ENCODE measurements around the gene TRAPPC4. TPM values are rescaled to one million over a fixed set of nuclear protein-coding genes. Genes with fewer than 3 reads are reported as not detected.
A peak's percentile ranks its signal among the peaks of the same experiment; 100 is the strongest.

TRAPPC4 gene
- polyA plus RNA-seq, 1 of the 3 experiments (the other 2 are of a cell fraction), result 368 TPM

GRCh38 chr11:118998822-118999221, 19.7 kb upstream of the TRAPPC4 start (continued):
- no peak for TF ChIP-seq CTCF (IDR thresholded peaks at IDR 0.05)
- no peak for TF ChIP-seq TEAD4 (IDR thresholded peaks at IDR 0.05; ENCODE audit: borderline replicate concordance, insufficient read depth)
- TF ChIP-seq RCOR1 (IDR thresholded peaks at IDR 0.05; ENCODE audit: low read length), result no peak
- no peak for TF ChIP-seq CHD2 (IDR thresholded peaks at IDR 0.05; ENCODE audit: low read length, partially characterized antibody)
- TF ChIP-seq ZBTB33 (IDR thresholded peaks at IDR 0.05; ENCODE audit: borderline replicate concordance, low read depth), result no peak
- TF ChIP-seq MXI1 (IDR thresholded peaks at IDR 0.05; ENCODE audit: low read depth, low read length), result no peak

- Histone ChIP-seq H3K27ac (ENCODE audit: low read depth in 2 of 2, low read length in 1 of 2) (0 out of 4 replicates have a peak overlapping the region, but pooled peaks of 1 of the 2 experiments have one; percentile 69), H3K4me3 (ENCODE audit: low read depth in 2 of 2, low read length in 1 of 2) (no peak overlapping the region), H4K20me1 (ENCODE audit: insufficient read depth) (no peaks in the 10 kb centered on the region), H3K4me2 (no peak overlapping the region; the same call in 1 of the 2 replicates), H3K9me2 (no peaks in the 10 kb centered on the region), H3F3A (replicated peaks; ENCODE audit: insufficient read depth) (peaks cover 23% of the 10 kb centered on the region), H3K4me1 (ENCODE audit: control insufficient read depth in 1 of 2, insufficient read depth in 2 of 2, low read depth in 1 of 2, low read length in 1 of 2) (peaks cover 5 to 16% of the 10 kb centered on the region in 2 experiments; a peak in 3 of 4 replicates), H3K9ac (no peak overlapping the region), H3K36me3 (replicated peaks in 1 of 2; ENCODE audit: control insufficient read depth in 1 of 2, insufficient read depth in 2 of 2, low read length in 1 of 2) (peaks cover 3 to 54% of the 10 kb centered on the region in 2 experiments), H3K27me3 (ENCODE audit: insufficient read depth) (no peaks in the 10 kb centered on the region), H3K79me2 (ENCODE audit: insufficient read depth) (peaks cover 58% of the 10 kb centered on the region), H3K9me3 (no peaks in the 10 kb centered on the region), H2AFZ (ENCODE audit: low read depth) (no peak overlapping the region)
- no peak for DNase-seq
- CTCF ChIA-PET, result interaction anchor here (0.6 to 4.1 kb wide), 2 partner anchors 43 to 126 kb away, joined by 3 to 13 read pairs; partner anchors contain the start of gene UPK2
- no peak for TF ChIP-seq USF2 (IDR thresholded peaks at IDR 0.05; ENCODE audit: borderline replicate concordance, low read depth, low read length)
- no peak for TF ChIP-seq USF1 (IDR thresholded peaks at IDR 0.05; ENCODE audit: borderline replicate concordance, low read depth)
- TF ChIP-seq TCF12 (IDR thresholded peaks at IDR 0.05), result no peak
- TF ChIP-seq TEAD4 (IDR thresholded peaks at IDR 0.05; ENCODE audit: borderline replicate concordance, insufficient read depth), result no peak
- TF ChIP-seq EZH2phosphoT487 (IDR thresholded peaks at IDR 0.05; ENCODE audit: borderline replicate concordance, low read depth), result no peak
- TF ChIP-seq JUND (IDR thresholded peaks at IDR 0.05), result no peak
- TF ChIP-seq SMC3 (IDR thresholded peaks at IDR 0.05; ENCODE audit: low read depth, low read length), result no peak
- TF ChIP-seq MXI1 (IDR thresholded peaks at IDR 0.05; ENCODE audit: low read depth, low read length), result no peak
- no peak for TF ChIP-seq REST (IDR thresholded peaks at IDR 0.05; ENCODE audit: low read depth, low read length)
- TF ChIP-seq MAX (IDR thresholded peaks at IDR 0.05; ENCODE audit: low read depth), result no peak
- TF ChIP-seq PBX3 (IDR thresholded peaks at IDR 0.05), result no peak
- TF ChIP-seq RAD21 (IDR thresholded peaks at IDR 0.05; ENCODE audit: low read length), result no peak
- TF ChIP-seq RFX5 (IDR thresholded peaks at IDR 0.05; ENCODE audit: low read length), result no peak
- TF ChIP-seq RCOR1 (IDR thresholded peaks at IDR 0.05; ENCODE audit: low read length), result no peak
- no peak for TF ChIP-seq GATA2 (CRISPR knock-in tag; IDR thresholded peaks at IDR 0.05)
- POLR2A ChIA-PET, result interaction anchor here (1.1 kb wide), 1 partner anchor 56 kb away, joined by 3 read pairs; no protein-coding TSS in a partner anchor
- 13% methylated on average over 1 of the region's 1 CpG for WGBS (ENCODE audit: low lambda C conversion rate)
Observed at GRCh38 chr11:119000906-119001305, 17.7 kb upstream of the TRAPPC4 start.

All from SK-N-SH (cell line).